Measurements from ENCODE around the gene TSR3. TPM values are rescaled to one million over a fixed set of nuclear protein-coding genes. Genes with fewer than 3 reads are reported as not detected.

The TSR3 gene
- total and polyA plus RNA-seq, 2 of the 13 experiments (the other 11 are each of a cell fraction or from before 2014, with no cell fraction given): 24.2 to 51.0 TPM

- TF ChIP-seq GMEB1 (CRISPR knock-in tag; IDR thresholded peaks at IDR 0.05; ENCODE audit: borderline replicate concordance): peak; percentile 73; the same call in 1 of the 2 replicates
- no peak for TF ChIP-seq HNRNPLL (IDR thresholded peaks at IDR 0.05; ENCODE audit: low read depth, low read length, poor library complexity, severe bottlenecking)
- TF ChIP-seq ZFP36 (IDR thresholded peaks at IDR 0.05; ENCODE audit: borderline replicate concordance, low read depth, low read length, partially characterized antibody): no peak
- no peak for TF ChIP-seq ZBTB42 (CRISPR knock-in tag; IDR thresholded peaks at IDR 0.05)
- TF ChIP-seq ZBTB14 (CRISPR knock-in tag; IDR thresholded peaks at IDR 0.05): peak; percentile 58
- TF ChIP-seq PHF8 (CRISPR knock-in tag; IDR thresholded peaks at IDR 0.05): peak; percentile 73
- peak; percentile 85 for TF ChIP-seq MYC (CRISPR knock-in tag; IDR thresholded peaks at IDR 0.05; ENCODE audit: borderline replicate concordance)
- TF ChIP-seq ZNF580 (CRISPR knock-in tag; IDR thresholded peaks at IDR 0.05; ENCODE audit: borderline replicate concordance, low read depth): no peak
- no peak for TF ChIP-seq ZNF790 (CRISPR knock-in tag; IDR thresholded peaks at IDR 0.05; ENCODE audit: borderline replicate concordance)
- TF ChIP-seq ATF5 (CRISPR knock-in tag; IDR thresholded peaks at IDR 0.05; ENCODE audit: low read depth): no peak
- TF ChIP-seq SALL2 (CRISPR knock-in tag; IDR thresholded peaks at IDR 0.05): peak; percentile 91
- no peak for TF ChIP-seq ZNF577 (CRISPR knock-in tag; IDR thresholded peaks at IDR 0.05; ENCODE audit: borderline replicate concordance, low read depth)
- no peak for TF ChIP-seq SYNCRIP (IDR thresholded peaks at IDR 0.05; ENCODE audit: insufficient read depth, low read depth, low read length)
- TF ChIP-seq ZMYM2 (CRISPR knock-in tag; IDR thresholded peaks at IDR 0.05): no peak
- TF ChIP-seq KDM2A (CRISPR knock-in tag; IDR thresholded peaks at IDR 0.05; ENCODE audit: borderline replicate concordance, low read depth): peak; percentile 77; the same call in 1 of the 2 replicates
- TF ChIP-seq ZMYM3 (CRISPR knock-in tag; IDR thresholded peaks at IDR 0.05): no peak
- peak; percentile 43; the same call in 1 of the 2 replicates for TF ChIP-seq MEIS1 (CRISPR knock-in tag; IDR thresholded peaks at IDR 0.05; ENCODE audit: borderline replicate concordance)
- TF ChIP-seq SCMH1 (CRISPR knock-in tag; IDR thresholded peaks at IDR 0.05; ENCODE audit: borderline replicate concordance): no peak
- no peak for TF ChIP-seq DBP (CRISPR knock-in tag; IDR thresholded peaks at IDR 0.05; ENCODE audit: not compliant biosample characterization)
- TF ChIP-seq FOXO4 (CRISPR knock-in tag; conservative IDR thresholded peaks at IDR 0.05): no peak
- TF ChIP-seq CBX5 (CRISPR knock-in tag; IDR thresholded peaks at IDR 0.05; ENCODE audit: borderline replicate concordance): no peak
- TF ChIP-seq ZNF607 (CRISPR knock-in tag; IDR thresholded peaks at IDR 0.05; ENCODE audit: borderline replicate concordance): no peak
- TF ChIP-seq HOXA5 (CRISPR knock-in tag; IDR thresholded peaks at IDR 0.05): peak; percentile 6; the same call in 1 of the 2 replicates
These were observed at the start of gene TSR3, which contains the start of gene GNPTG (continued) for GRCh38 chr16:1351582-1352362.
